Colonic mucosa (tissue), 4 donors: Measurements from ENCODE around the gene COMMD7. TPM values are rescaled to one million over a fixed set of nuclear protein-coding genes. Genes with fewer than 3 reads are reported as not detected.

Source experiments
- DNase-seq: peaks from one replicate; pipeline ENCODE4 v3.0.0-alpha.2; 2020
- H3K27ac ChIP-seq: fragments of 200-600 bp; one replicate; pipeline ENCODE4 v1.8.0; 2021
- H3K27me3 ChIP-seq: fragments of 200-600 bp; one replicate; pipeline ENCODE4 v1.8.0; 2021
- H3K36me3 ChIP-seq: fragments of 200-600 bp; one replicate; pipeline ENCODE4 v1.8.0; 2021
- H3K4me1 ChIP-seq: fragments of 200-600 bp; one replicate; pipeline ENCODE4 v1.8.0; 2021; ENCODE audit warnings: mild to moderate bottlenecking
- H3K4me3 ChIP-seq: fragments of 200-600 bp; one replicate; pipeline ENCODE4 v1.8.0; 2021
- H3K9ac ChIP-seq, 2 donors: one replicate each; pipeline ENCODE4 v1.7.0; 2013; ENCODE audit warnings: control low read depth in 2 of 2, low read depth in 2 of 2, low read length in 2 of 2
- H3K9me3 ChIP-seq: fragments of 200-600 bp; one replicate; pipeline ENCODE4 v1.8.0; 2021
- intact Hi-C: fragments of 100-400 bp; cut with DNase I; formaldehyde crosslinking; loops from one replicate; pipeline ENCODE4 v1.14.1; 2022
- total RNA-seq, 2 donors: library from RNA; stranded (reverse); fragmentation: NEBNext Ultra II Directional in 1 of 2; extraction: Animal tissue kit (Norgen Biotek cat#: 25700) in 1 of 2; gene quantifications; one replicate each; pipeline ENCODE4 v1.2.1, GENCODE V29; 2021
- TF ChIP-seq, protein P1 (sequence below): fragments of 200-600 bp; IDR thresholded peaks from one replicate; pipeline ENCODE4 v1.8.0; 2022; ENCODE audit warnings: antibody characterized with exemption, mild to moderate bottlenecking
- donor health status: healthy.
- donor health status: DM: no; HTN: no; CAD: no.
- donor health status: DM: no; HTN: no; CAD: no.

COMMD7 gene
- total RNA-seq, 2 donors from 2014 or later, result 28.9 to 43.8 TPM

DNA sequence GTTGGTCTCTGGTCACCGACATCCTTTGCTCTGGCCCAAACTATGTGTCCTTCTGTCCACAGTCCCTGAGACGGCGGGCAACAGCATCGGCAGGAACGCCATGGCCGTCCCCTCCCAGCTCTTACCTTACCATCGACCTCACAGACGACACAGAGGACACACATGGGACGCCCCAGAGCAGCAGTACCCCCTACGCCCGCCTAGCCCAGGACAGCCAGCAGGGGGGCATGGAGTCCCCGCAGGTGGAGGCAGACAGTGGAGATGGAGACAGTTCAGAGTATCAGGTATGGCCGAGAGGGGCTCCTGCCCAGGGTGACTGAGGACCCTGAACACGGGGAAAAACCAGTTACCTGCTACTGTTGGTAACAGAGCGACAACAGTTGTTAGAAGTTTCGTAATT lies 43.9 kb upstream of the COMMD7 start:
- no peak overlapping the region for H3K27ac ChIP-seq
- H3K27me3 ChIP-seq, result no peaks in the 10 kb centered on the region
- H3K9me3 ChIP-seq, result no peaks in the 10 kb centered on the region
- DNase-seq, result no peak
- intact Hi-C loops, result loop anchor here (5.0 kb wide), 1 partner anchor 515 kb away; no protein-coding TSS in a partner anchor
- TF ChIP-seq, protein P1, sequence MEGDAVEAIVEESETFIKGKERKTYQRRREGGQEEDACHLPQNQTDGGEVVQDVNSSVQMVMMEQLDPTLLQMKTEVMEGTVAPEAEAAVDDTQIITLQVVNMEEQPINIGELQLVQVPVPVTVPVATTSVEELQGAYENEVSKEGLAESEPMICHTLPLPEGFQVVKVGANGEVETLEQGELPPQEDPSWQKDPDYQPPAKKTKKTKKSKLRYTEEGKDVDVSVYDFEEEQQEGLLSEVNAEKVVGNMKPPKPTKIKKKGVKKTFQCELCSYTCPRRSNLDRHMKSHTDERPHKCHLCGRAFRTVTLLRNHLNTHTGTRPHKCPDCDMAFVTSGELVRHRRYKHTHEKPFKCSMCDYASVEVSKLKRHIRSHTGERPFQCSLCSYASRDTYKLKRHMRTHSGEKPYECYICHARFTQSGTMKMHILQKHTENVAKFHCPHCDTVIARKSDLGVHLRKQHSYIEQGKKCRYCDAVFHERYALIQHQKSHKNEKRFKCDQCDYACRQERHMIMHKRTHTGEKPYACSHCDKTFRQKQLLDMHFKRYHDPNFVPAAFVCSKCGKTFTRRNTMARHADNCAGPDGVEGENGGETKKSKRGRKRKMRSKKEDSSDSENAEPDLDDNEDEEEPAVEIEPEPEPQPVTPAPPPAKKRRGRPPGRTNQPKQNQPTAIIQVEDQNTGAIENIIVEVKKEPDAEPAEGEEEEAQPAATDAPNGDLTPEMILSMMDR, result no peak
- no peak overlapping the region for H3K9ac ChIP-seq
- H3K4me3 ChIP-seq, result no peak overlapping the region
- H3K4me1 ChIP-seq, result no peaks in the 10 kb centered on the region
- H3K36me3 ChIP-seq, result no peaks in the 10 kb centered on the region

DNA sequence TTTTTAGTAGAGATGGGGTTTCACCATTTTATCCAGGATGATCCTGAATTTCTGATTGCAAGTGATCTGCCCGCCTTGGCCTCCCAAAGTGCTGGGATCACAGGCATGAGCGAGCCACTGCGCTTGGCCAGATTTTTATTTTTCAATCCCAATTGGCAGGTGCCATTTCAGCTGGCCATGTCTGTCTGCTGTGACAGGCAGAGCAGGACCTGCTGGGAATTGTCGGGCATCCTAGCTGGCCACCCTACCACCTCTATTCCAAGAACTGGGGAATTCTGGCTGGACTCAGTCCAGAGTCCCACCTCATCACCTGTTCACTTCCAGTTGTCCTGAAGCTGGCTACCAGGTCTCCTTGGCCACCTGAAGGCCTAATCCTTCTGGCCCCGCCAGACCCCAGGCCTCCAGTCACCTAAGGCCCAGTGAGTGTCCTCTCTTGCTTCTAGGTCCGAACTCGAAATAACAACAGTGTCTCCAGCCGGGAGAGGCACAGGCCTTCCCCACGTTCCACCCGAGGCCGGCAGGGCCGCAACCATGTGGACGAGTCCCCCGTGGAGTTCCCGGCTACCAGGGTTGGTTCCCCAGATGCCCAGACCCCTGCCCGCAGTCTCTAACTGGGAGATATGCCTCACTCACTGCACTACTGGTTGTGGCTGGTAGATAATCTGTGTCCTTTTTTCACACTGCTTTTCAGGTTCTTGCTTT lies 42.9 kb upstream of the COMMD7 start:
- H3K27me3 ChIP-seq, result no peaks in the 10 kb centered on the region
- no peaks in the 10 kb centered on the region for H3K4me1 ChIP-seq
- DNase-seq, result no peak
- intact Hi-C loops, result loop anchor here (5.0 kb wide), 1 partner anchor 516 kb away; no protein-coding TSS in a partner anchor
- no peak overlapping the region for H3K9ac ChIP-seq
- TF ChIP-seq, protein P1, result no peak
- no peak overlapping the region for H3K4me3 ChIP-seq
- H3K27ac ChIP-seq, result no peak overlapping the region
- H3K36me3 ChIP-seq, result no peaks in the 10 kb centered on the region
- H3K9me3 ChIP-seq, result no peaks in the 10 kb centered on the region

DNA sequence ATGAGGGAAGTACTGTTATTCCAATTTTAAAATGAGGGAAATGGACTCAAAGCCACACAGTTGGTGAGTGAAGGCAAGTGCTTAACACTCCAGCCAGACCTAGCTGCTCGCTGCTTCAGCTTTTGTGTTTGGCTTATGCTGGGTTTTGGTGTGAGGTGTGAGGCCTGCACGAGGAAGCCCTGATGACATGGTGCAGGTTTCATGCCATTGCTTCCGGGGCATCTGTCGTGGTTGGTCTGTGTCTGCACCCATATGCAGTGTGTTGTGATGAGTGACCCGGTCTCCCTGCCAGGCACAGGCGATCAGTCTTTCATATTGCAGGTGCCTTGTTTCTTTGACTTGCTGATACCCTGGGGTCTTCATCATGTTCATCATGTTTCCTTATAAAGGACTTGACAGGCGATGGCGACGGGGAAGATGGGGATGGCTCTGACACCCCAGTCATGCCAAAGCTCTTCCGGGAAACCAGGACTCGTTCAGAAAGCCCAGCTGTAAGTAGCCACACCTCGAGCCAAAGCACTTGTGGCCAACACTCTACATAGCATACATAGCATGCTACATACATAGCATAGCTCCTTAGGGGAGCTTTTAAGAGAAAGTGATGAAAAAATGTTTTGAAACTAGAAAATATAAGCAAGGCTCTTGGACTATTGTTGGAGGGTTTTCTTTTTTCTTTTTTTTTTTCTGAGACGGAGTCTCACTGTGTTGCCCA lies 41.3 kb upstream of the COMMD7 start:
- no peak overlapping the region for H3K4me3 ChIP-seq
- H3K4me1 ChIP-seq, result no peaks in the 10 kb centered on the region
- H3K9me3 ChIP-seq, result no peaks in the 10 kb centered on the region
- TF ChIP-seq, protein P1, result no peak
- no peaks in the 10 kb centered on the region for H3K36me3 ChIP-seq
- no peak overlapping the region for H3K9ac ChIP-seq
- intact Hi-C loops, result loop anchor here (5.0 kb wide), 1 partner anchor 518 kb away; no protein-coding TSS in a partner anchor
- H3K27me3 ChIP-seq, result no peaks in the 10 kb centered on the region
- DNase-seq, result no peak
- H3K27ac ChIP-seq, result no peak overlapping the region

DNA sequence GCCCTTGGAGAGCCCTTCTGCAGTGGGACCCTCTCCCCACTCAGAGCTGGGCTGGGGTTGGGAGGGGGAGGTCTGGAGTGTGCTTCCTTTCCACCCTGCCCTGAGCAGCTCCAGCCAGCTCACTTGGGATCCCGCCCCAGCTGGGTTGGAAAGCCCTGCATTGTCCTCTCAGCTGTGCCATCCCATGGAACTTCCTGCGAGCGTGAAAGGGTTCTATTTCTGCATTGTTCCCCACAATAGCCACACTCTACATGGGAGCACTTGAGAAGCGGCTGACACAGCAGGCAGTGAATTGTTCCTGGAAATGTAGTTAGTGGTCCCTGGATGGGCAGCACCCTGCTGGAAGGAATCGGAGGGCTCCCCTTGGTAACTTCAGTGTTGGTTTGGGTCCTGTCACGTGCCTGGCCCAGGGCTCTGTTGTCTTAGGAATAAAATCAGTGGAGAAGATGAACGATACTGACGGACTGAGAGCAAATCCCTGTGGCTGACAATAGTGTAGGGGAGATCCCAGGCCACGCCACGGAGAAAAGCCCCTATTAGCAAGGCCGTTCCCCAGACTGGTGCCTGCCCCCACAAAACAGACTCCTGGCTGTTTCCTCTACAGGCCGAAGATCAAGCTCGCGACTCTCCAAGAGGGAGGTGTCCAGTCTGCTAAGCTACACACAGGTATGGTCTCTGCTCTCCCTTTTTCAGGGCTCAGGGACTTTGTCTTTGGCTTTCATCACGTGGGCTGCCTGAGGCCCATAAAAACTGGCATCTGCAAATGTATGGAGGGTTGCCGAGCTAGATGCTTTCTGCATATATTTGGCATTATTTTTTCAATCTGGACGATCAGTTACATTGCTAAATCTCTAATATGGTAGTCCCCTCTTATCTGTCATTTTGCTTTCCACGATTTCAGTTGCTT lies 37.7 kb upstream of the COMMD7 start:
- H3K4me3 ChIP-seq, result no peak overlapping the region
- intact Hi-C loops, result no loop called here
- no peaks in the 10 kb centered on the region for H3K4me1 ChIP-seq
- DNase-seq, result no peak
- TF ChIP-seq, protein P1, result no peak
- no peaks in the 10 kb centered on the region for H3K27me3 ChIP-seq
- H3K27ac ChIP-seq, result no peak overlapping the region
- H3K36me3 ChIP-seq, result no peaks in the 10 kb centered on the region
- H3K9me3 ChIP-seq, result no peaks in the 10 kb centered on the region
- H3K9ac ChIP-seq, result no peak overlapping the region

DNA sequence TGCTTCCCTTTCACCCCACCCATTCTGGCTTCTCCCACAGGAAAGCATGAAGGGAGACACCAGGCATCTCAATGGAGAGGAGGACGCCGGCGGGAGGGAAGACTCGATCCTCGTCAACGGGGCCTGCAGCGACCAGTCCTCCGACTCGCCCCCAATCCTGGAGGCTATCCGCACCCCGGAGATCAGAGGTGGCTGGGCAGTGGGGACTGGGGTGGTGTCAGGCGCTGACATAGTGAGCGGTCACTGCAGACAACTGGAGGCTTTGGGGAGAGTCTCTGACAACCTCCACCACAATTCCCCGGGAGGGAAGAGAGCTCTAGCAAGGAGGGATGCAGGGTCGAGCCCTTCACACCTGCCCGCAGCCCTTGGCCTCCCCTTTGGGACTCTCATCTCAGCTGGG lies 37.0 kb upstream of the COMMD7 start:
- Histone ChIP-seq H3K27ac (no peak overlapping the region), H3K4me3 (no peak overlapping the region), H3K4me1 (no peaks in the 10 kb centered on the region), H3K27me3 (no peaks in the 10 kb centered on the region), H3K9me3 (no peaks in the 10 kb centered on the region), H3K9ac (no peak overlapping the region), H3K36me3 (no peaks in the 10 kb centered on the region)
- intact Hi-C loops, result no loop called here
- TF ChIP-seq, protein P1, result no peak
- no peak for DNase-seq
